GM19023 (cell line): ENCODE measurements around the gene FGG.
"Not testable (repeated sequence)": the region's sequence is repeated elsewhere in the genome, so short reads cannot be mapped to it uniquely, and the experiment has no call there.

Experiments used
- ATAC-seq: cut with Tn5 transposase; IDR thresholded peaks from one replicate; pipeline ENCODE4 v1.9.1; 2021; ENCODE audit warnings: mild to moderate bottlenecking, moderate library complexity; ENCODE audit not compliant: unreplicated experiment

FGG gene

GRCh38 chr4:154614306-154614705, 1.9 kb upstream of the FGG start:
- ATAC-seq = no peak

- ATAC-seq = no peak
These were observed 623 bp downstream of the FGG start for GRCh38 chr4:154611833-154612232.

- ATAC-seq = no peak
These were observed 1.9 kb downstream of the FGG start for GRCh38 chr4:154610582-154610981.

- no peak for ATAC-seq
These were observed 2.9 kb downstream of the FGG start for GRCh38 chr4:154609532-154609931.

GRCh38 chr4:154608361-154609252, 3.8 kb downstream of the FGG start:
- ATAC-seq = no peak

- no peak for ATAC-seq
These were observed 5.4 kb downstream of the FGG start for GRCh38 chr4:154606728-154607723.

- ATAC-seq = no peak
These were observed 7.7 kb downstream of the FGG start for GRCh38 chr4:154604696-154605200.

- ATAC-seq = no peak
These were observed 9.2 kb downstream of the FGG start for GRCh38 chr4:154603033-154603943.

- no peak for ATAC-seq
These were observed 9.9 kb downstream of the FGG start for GRCh38 chr4:154602404-154603020.

GRCh38 chr4:154597798-154598774, 14.4 kb downstream of the FGG start:
- ATAC-seq = no peak

GRCh38 chr4:154597281-154597680, 15.2 kb downstream of the FGG start:
- not testable (repeated sequence) for ATAC-seq

- no peak for ATAC-seq
These were observed 16.6 kb downstream of the FGG start for GRCh38 chr4:154595807-154596206.

GRCh38 chr4:154594343-154594742, 18.1 kb downstream of the FGG start:
- ATAC-seq = not testable (repeated sequence)

GRCh38 chr4:154593868-154594267, 18.6 kb downstream of the FGG start:
- no peak for ATAC-seq

- ATAC-seq = no peak
These were observed 20.6 kb downstream of the FGG start for GRCh38 chr4:154591890-154592289.

- ATAC-seq = no peak
These were observed 22.0 kb downstream of the FGG start, which contains the start of gene FGA for GRCh38 chr4:154590329-154591006. TSS of gene FGA (minus strand) at chr4:154590742. CDS start at chr4:154590687, 55 bp downstream.

- ATAC-seq = no peak
These were observed 22.9 kb downstream of the FGG start for GRCh38 chr4:154589296-154590197.
